NCI-H2196 treated with DMSO at 0.1 percent for 48 hours (cell line): ENCODE measurements around the gene LMAN2L.

Source experiments
- DNase-seq: peaks from one replicate; lab custom pipeline; 2025; ENCODE audit not compliant: unreplicated experiment; lab: John Stamatoyannopoulos, UW

LMAN2L gene

GRCh38 chr2:96739633-96740428 is at the start of gene LMAN2L:
Gene LMAN2L (minus strand): TSS chr2:96740064. CDS start chr2:96740040, 24 bp downstream.
- DNase-seq, result peak; percentile 95

GRCh38 chr2:96789245-96789617 is 49.4 kb upstream of the LMAN2L start:
- no peak for DNase-seq

GRCh38 chr2:96788442-96789244 is 48.8 kb upstream of the LMAN2L start:
- DNase-seq, result no peak

GRCh38 chr2:96787411-96787810 is 47.5 kb upstream of the LMAN2L start:
- DNase-seq, result no peak

- no peak for DNase-seq
These were observed 43.5 kb upstream of the LMAN2L start for GRCh38 chr2:96783388-96783787.

- DNase-seq, result no peak
These were observed 35.3 kb upstream of the LMAN2L start for GRCh38 chr2:96775160-96775559.

GRCh38 chr2:96773922-96774321 is 34.1 kb upstream of the LMAN2L start:
- peak; percentile 65 for DNase-seq

- DNase-seq, result no peak
These were observed 33.2 kb upstream of the LMAN2L start for GRCh38 chr2:96772903-96773671.

- no peak for DNase-seq
These were observed 32.1 kb upstream of the LMAN2L start for GRCh38 chr2:96771796-96772618.

- DNase-seq, result no peak
These were observed 30.8 kb upstream of the LMAN2L start for GRCh38 chr2:96770442-96771202.

GRCh38 chr2:96769814-96770213 is 29.9 kb upstream of the LMAN2L start:
- DNase-seq, result peak; percentile 51

- no peak for DNase-seq
These were observed 28.3 kb upstream of the LMAN2L start for GRCh38 chr2:96768083-96768561.

- no peak for DNase-seq
These were observed 27.4 kb upstream of the LMAN2L start for GRCh38 chr2:96767135-96767871.

GRCh38 chr2:96764253-96764637 is 24.4 kb upstream of the LMAN2L start:
- no peak for DNase-seq

- DNase-seq, result no peak
These were observed 23.8 kb upstream of the LMAN2L start for GRCh38 chr2:96763511-96764252.

- DNase-seq, result no peak
These were observed 22.9 kb upstream of the LMAN2L start for GRCh38 chr2:96762529-96763311.

GRCh38 chr2:96760986-96761832 is 21.3 kb upstream of the LMAN2L start:
- DNase-seq, result no peak
